ENCODE data around the gene ST6GALNAC2. TPM values are rescaled to one million over a fixed set of nuclear protein-coding genes. Genes with fewer than 3 reads are reported as not detected.
"Not testable (repeated sequence)": the region's sequence is repeated elsewhere in the genome, so short reads cannot be mapped to it uniquely, and the experiment has no call there.

The ST6GALNAC2 gene
- total RNA-seq, 1 experiment from 2014 or later = 11.6 TPM

GRCh38 chr17:76528528-76529223 is 57.0 kb downstream of the ST6GALNAC2 start:
- H3K9me3 Mint-ChIP-seq (ENCODE audit: low read depth, unreplicated experiment) = no peaks in the 10 kb centered on the region
- H3K27me3 Mint-ChIP-seq (ENCODE audit: unreplicated experiment) = peaks cover 30% of the 10 kb centered on the region
- no peak for DNase-seq
- TF ChIP-seq CTCF (IDR thresholded peaks at IDR 0.05; ENCODE audit: unreplicated experiment) = no peak
- CTCF ChIA-PET = interaction anchor here (1.2 kb wide), 1 partner anchor 143 kb away, joined by 3 read pairs; no protein-coding TSS in a partner anchor
- intact Hi-C loops (cut with micrococcal nuclease; ENCODE audit: unreplicated experiment) = no loop called here
- no peaks in the 10 kb centered on the region for H3K36me3 Mint-ChIP-seq (ENCODE audit: insufficient read depth, unreplicated experiment)
- H3K27ac Mint-ChIP-seq (ENCODE audit: unreplicated experiment) = no peak overlapping the region
- no TSS peak for BruUV-seq (replicated peaks)
- H3K4me3 Mint-ChIP-seq (ENCODE audit: low read depth, unreplicated experiment) = no peak overlapping the region
- H3K4me1 Mint-ChIP-seq (ENCODE audit: low read depth, unreplicated experiment) = peaks cover 34% of the 10 kb centered on the region

- peaks cover 34% of the 10 kb centered on the region for H3K4me1 Mint-ChIP-seq (ENCODE audit: low read depth, unreplicated experiment)
- CTCF ChIA-PET = interaction anchor here (0.9 to 1.2 kb wide), 2 partner anchors 95 to 144 kb away, joined by 3 read pairs; no protein-coding TSS in a partner anchor
- TF ChIP-seq CTCF (IDR thresholded peaks at IDR 0.05; ENCODE audit: unreplicated experiment) = no peak
- peaks cover 30% of the 10 kb centered on the region for H3K27me3 Mint-ChIP-seq (ENCODE audit: unreplicated experiment)
- no peak overlapping the region for H3K27ac Mint-ChIP-seq (ENCODE audit: unreplicated experiment)
- no TSS peak for BruUV-seq (replicated peaks)
- no peaks in the 10 kb centered on the region for H3K9me3 Mint-ChIP-seq (ENCODE audit: low read depth, unreplicated experiment)
- no peak for DNase-seq
- intact Hi-C loops (cut with micrococcal nuclease; ENCODE audit: unreplicated experiment) = no loop called here
- H3K4me3 Mint-ChIP-seq (ENCODE audit: low read depth, unreplicated experiment) = no peak overlapping the region
- H3K36me3 Mint-ChIP-seq (ENCODE audit: insufficient read depth, unreplicated experiment) = no peaks in the 10 kb centered on the region
Observed at GRCh38 chr17:76528156-76528527, 57.5 kb downstream of the ST6GALNAC2 start.

- peak overlapping the region; percentile 12 for H3K27ac Mint-ChIP-seq (ENCODE audit: unreplicated experiment)
- no peaks in the 10 kb centered on the region for H3K9me3 Mint-ChIP-seq (ENCODE audit: low read depth, unreplicated experiment)
- TF ChIP-seq CTCF (IDR thresholded peaks at IDR 0.05; ENCODE audit: unreplicated experiment) = no peak
- peaks cover 32% of the 10 kb centered on the region for H3K4me1 Mint-ChIP-seq (ENCODE audit: low read depth, unreplicated experiment)
- H3K36me3 Mint-ChIP-seq (ENCODE audit: insufficient read depth, unreplicated experiment) = no peaks in the 10 kb centered on the region
- intact Hi-C loops (cut with micrococcal nuclease; ENCODE audit: unreplicated experiment) = no loop called here
- peak overlapping the region; percentile 17 for H3K4me3 Mint-ChIP-seq (ENCODE audit: low read depth, unreplicated experiment)
- CTCF ChIA-PET = interaction anchor here (0.9 to 1.2 kb wide), 2 partner anchors 95 to 144 kb away, joined by 3 read pairs; no protein-coding TSS in a partner anchor
- BruUV-seq (replicated peaks) = no TSS peak
- DNase-seq = peak; percentile 55
- H3K27me3 Mint-ChIP-seq (ENCODE audit: unreplicated experiment) = peaks cover 26% of the 10 kb centered on the region
Observed at GRCh38 chr17:76527430-76528111, 58.1 kb downstream of the ST6GALNAC2 start.

- peak overlapping the region; percentile 12 for H3K27ac Mint-ChIP-seq (ENCODE audit: unreplicated experiment)
- H3K4me1 Mint-ChIP-seq (ENCODE audit: low read depth, unreplicated experiment) = peaks cover 27% of the 10 kb centered on the region
- H3K36me3 Mint-ChIP-seq (ENCODE audit: insufficient read depth, unreplicated experiment); BruUV-seq (replicated peaks); intact Hi-C loops (cut with micrococcal nuclease; ENCODE audit: unreplicated experiment); DNase-seq; CTCF ChIA-PET; H3K9me3 Mint-ChIP-seq (ENCODE audit: low read depth, unreplicated experiment): not testable (repeated sequence)
- H3K27me3 Mint-ChIP-seq (ENCODE audit: unreplicated experiment) = peaks cover 21% of the 10 kb centered on the region
- peak overlapping the region; percentile 17 for H3K4me3 Mint-ChIP-seq (ENCODE audit: low read depth, unreplicated experiment)
Observed at GRCh38 chr17:76527016-76527415, 58.6 kb downstream of the ST6GALNAC2 start.

DNA sequence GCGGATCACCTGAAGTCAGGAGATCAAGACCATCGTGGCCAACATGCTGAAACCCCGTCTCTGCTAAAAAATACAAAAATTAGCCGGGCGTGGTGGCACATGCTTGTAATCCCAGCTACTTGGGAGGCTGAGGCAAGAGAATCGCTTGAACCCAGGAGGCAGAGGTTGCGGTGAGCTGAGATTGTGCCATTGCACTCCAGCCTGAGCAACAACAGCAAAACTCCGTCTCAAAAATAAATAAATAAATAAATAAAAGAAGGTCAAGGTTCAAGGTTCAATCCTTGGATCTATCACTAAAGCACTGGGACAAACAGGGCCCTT is 60.2 kb downstream of the ST6GALNAC2 start:
- H3K27ac Mint-ChIP-seq (ENCODE audit: unreplicated experiment); H3K36me3 Mint-ChIP-seq (ENCODE audit: insufficient read depth, unreplicated experiment); H3K9me3 Mint-ChIP-seq (ENCODE audit: low read depth, unreplicated experiment); BruUV-seq (replicated peaks); DNase-seq; intact Hi-C loops (cut with micrococcal nuclease; ENCODE audit: unreplicated experiment); H3K4me3 Mint-ChIP-seq (ENCODE audit: low read depth, unreplicated experiment): not testable (repeated sequence)
- CTCF ChIA-PET = interaction anchor here (0.6 kb wide), 1 partner anchor 114 kb away, joined by 3 read pairs; no protein-coding TSS in a partner anchor
- Mint-ChIP-seq H3K4me1 (ENCODE audit: low read depth, unreplicated experiment) (peaks cover 23% of the 10 kb centered on the region), H3K27me3 (ENCODE audit: unreplicated experiment) (peaks cover 26% of the 10 kb centered on the region)
